NCI-H1417 treated with DMSO at 0.1 percent for 48 hours (cell line): ENCODE measurements around the gene RIPOR2.

Source experiments
- DNase-seq: peaks from one replicate; lab custom pipeline; 2025; lab: John Stamatoyannopoulos, UW

Gene RIPOR2

GRCh38 chr6:24847402-24847801 is 88.4 kb downstream of the RIPOR2 start:
- no peak for DNase-seq

- DNase-seq = no peak
These were observed 90.2 kb downstream of the RIPOR2 start for GRCh38 chr6:24845578-24845977.

- DNase-seq = no peak
These were observed 90.9 kb downstream of the RIPOR2 start for GRCh38 chr6:24844903-24845302.

GRCh38 chr6:24844061-24844460 is 91.7 kb downstream of the RIPOR2 start:
- DNase-seq = no peak

- DNase-seq = no peak
These were observed 95.6 kb downstream of the RIPOR2 start for GRCh38 chr6:24840187-24840586.

GRCh38 chr6:24838994-24839393 is 96.8 kb downstream of the RIPOR2 start:
- DNase-seq = no peak

- DNase-seq = no peak
These were observed 97.7 kb downstream of the RIPOR2 start for GRCh38 chr6:24838081-24838480.

GRCh38 chr6:24836109-24836508 is 99.7 kb downstream of the RIPOR2 start:
- no peak for DNase-seq

- no peak for DNase-seq
These were observed 101.9 kb downstream of the RIPOR2 start for GRCh38 chr6:24833711-24834386.

GRCh38 chr6:24832794-24833193 is 103.0 kb downstream of the RIPOR2 start:
- DNase-seq = no peak

GRCh38 chr6:24831771-24832716 is 103.7 kb downstream of the RIPOR2 start:
- no peak for DNase-seq

GRCh38 chr6:24829657-24830056 is 106.1 kb downstream of the RIPOR2 start:
- DNase-seq = no peak

- no peak for DNase-seq
These were observed 107.8 kb downstream of the RIPOR2 start for GRCh38 chr6:24827970-24828369.

- DNase-seq = no peak
These were observed 108.6 kb downstream of the RIPOR2 start for GRCh38 chr6:24827162-24827561.

GRCh38 chr6:24825130-24825630 is 110.6 kb downstream of the RIPOR2 start:
- no peak for DNase-seq

GRCh38 chr6:24824142-24824938 is 111.4 kb downstream of the RIPOR2 start:
- DNase-seq = no peak

GRCh38 chr6:24823185-24823584 is 112.6 kb downstream of the RIPOR2 start:
- DNase-seq = no peak

- DNase-seq = no peak
These were observed 113.1 kb downstream of the RIPOR2 start for GRCh38 chr6:24822696-24823095.

GRCh38 chr6:24821860-24822444 is 113.8 kb downstream of the RIPOR2 start:
- no peak for DNase-seq

- DNase-seq = no peak
These were observed 117.4 kb downstream of the RIPOR2 start for GRCh38 chr6:24818346-24818745.

- no peak for DNase-seq
These were observed 126.0 kb downstream of the RIPOR2 start for GRCh38 chr6:24809728-24810127.

GRCh38 chr6:24807584-24807983 is 128.2 kb downstream of the RIPOR2 start:
- no peak for DNase-seq
